Measurements from ENCODE around the gene TMCC3.
"Not testable (repeated sequence)": the region's sequence is repeated elsewhere in the genome, so short reads cannot be mapped to it uniquely, and the experiment has no call there.

Gene TMCC3, protein sequence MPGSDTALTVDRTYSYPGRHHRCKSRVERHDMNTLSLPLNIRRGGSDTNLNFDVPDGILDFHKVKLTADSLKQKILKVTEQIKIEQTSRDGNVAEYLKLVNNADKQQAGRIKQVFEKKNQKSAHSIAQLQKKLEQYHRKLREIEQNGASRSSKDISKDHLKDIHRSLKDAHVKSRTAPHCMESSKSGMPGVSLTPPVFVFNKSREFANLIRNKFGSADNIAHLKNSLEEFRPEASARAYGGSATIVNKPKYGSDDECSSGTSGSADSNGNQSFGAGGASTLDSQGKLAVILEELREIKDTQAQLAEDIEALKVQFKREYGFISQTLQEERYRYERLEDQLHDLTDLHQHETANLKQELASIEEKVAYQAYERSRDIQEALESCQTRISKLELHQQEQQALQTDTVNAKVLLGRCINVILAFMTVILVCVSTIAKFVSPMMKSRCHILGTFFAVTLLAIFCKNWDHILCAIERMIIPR

GRCh38 chr12:94650143-94651056 lies at the start of gene TMCC3:
Gene TMCC3 (minus strand): TSS chr12:94650557. CDS start chr12:94650430, 127 bp downstream.
- DNase-seq: no peak

- no peak for DNase-seq
Observed at GRCh38 chr12:94699801-94700200, 49.4 kb upstream of the TMCC3 start.

DNA sequence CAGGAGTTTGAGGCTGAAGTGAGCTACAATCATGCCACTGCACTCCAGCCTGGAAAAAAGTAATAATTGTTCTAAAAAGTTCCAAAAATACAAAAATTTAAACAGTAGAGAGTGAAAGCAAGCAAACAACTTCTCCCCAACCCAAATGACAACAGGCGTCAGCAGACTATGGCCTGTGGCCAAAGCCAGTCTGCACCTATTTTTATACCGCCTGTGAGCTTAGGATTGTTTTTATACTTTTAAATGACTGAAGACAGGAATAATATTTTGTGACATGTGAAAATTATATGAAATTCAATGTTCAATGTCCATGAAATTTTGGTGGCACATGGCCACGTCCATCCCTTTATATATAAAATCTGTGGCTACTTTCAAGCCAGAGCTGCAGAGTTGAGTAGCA lies 48.2 kb upstream of the TMCC3 start:
- no peak for DNase-seq

DNA sequence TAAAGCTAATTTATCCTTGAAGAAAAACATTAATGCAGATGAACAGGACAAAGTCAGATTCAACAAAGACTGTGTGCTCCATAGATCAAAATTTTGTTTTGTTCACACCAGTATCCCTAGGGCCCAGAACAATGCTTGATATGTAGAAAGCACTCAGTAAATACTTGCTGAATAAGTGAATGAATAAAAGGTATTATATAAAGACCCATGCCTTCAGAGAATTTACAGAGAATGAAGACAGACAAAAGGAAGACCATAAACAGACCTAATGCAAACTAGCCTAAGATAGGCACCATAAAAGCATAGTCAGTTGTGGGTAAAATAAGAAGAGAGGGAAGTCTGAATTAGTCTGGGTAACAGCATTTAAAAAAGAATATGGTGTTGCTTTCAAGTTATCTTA lies 47.3 kb upstream of the TMCC3 start:
- no peak for DNase-seq

GRCh38 chr12:94694732-94695131 lies 44.4 kb upstream of the TMCC3 start:
- no peak for DNase-seq

DNA sequence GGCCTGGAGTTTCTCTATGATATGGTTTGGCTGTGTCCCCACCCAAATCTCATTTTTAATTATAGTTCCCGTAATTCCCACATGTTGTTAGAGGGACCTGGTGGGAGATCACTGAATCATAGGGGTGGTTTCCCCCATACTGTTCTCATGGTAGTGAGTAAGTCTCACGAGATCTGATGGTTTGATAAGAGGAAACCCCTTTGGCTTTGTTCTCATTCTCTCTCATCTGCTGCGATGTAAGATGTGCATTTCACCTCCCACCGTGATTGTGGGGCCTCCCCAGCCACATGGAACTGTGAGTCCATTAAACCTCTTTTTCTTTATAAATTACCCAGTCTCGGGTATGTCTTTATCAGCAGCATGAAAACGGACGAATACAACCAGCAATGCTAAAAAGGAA lies 42.5 kb upstream of the TMCC3 start:
- not testable (repeated sequence) for DNase-seq

DNA sequence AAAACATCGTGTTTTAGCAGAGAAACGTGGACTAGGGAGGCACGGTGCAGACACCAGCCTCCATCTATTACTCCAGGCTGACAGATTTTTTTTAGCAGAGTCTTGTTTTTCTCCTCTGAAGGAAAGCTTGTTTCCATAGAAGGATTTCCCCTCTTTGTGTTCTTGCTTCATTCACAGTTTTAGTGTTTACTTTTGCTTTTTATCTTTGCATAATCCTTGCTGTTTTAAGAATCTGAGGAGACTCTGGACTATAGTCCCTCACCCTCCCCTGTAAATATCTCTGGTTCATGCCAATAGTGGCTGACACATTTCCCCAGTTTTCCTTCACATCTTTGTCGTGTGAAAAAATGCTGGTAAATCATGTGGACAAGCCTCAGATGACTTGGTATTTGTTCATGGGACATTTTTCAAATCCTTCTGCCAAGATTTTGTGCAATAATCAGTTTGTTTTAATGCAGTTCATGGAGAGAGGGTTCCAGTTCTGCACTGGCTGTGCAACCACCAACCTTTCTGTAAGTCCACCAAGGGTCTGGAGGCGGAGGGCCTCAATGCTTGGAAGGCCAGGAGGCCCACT lies 39.9 kb upstream of the TMCC3 start:
- no peak for DNase-seq

- DNase-seq: no peak
Observed at GRCh38 chr12:94689646-94690036, 39.3 kb upstream of the TMCC3 start.

- DNase-seq: peak; percentile 34
Observed at GRCh38 chr12:94689002-94689645, 38.8 kb upstream of the TMCC3 start.

DNA sequence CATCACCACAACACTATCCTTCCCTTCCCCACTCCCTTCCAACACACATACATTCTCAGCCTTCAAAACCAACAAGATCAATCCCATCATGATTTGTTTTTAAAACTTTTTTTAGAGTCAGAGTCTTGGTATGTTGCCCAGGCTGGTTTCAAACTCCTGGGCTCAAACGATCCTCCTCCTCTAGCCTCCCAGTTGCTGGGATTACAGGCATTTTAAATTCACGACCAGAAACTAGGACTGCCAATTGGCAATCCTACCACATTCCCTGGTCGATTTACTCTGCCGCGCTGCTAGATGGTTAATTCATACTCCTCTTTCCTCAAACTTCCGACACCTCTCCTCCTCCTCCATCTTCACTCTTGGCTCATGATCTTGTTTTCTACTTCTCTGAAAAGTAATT lies 37.5 kb upstream of the TMCC3 start:
- DNase-seq: no peak

GRCh38 chr12:94686834-94687628 lies 36.7 kb upstream of the TMCC3 start:
- DNase-seq: no peak

DNA sequence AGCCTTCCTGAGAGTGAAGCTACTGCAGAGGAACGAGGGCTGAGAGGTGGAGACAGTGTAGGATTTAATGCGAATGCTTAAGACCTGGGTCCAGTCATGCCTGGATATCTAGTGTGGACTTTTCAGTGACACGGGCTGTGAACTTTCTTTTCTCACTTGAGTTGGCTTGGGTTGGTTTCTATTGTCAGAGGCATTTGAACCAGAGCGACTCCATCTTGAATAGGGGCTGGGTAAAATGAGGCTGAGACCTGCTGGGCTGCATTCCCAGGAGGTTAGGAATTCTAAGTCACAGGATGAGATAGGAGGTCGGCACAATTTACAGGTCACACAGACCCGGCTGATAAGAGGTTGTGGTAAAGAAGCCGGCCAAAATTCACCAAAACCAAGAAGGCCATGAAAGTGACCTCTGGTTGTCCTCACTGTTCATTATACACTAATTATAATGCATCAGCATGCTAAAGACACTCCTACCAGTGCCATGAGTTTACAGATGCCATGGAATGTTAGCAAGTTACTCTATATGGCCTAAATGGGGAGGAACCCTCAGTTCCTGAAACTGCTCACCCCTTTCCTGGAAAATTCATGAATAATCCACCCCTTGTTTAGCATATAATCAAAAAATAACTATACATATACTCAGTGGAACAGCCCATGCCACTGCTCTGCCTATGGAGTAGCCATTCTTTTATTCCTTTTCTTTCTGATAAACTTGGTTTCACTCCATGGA lies 34.2 kb upstream of the TMCC3 start:
- no peak for DNase-seq

- no peak for DNase-seq
Observed at GRCh38 chr12:94679554-94680195, 29.3 kb upstream of the TMCC3 start.

GRCh38 chr12:94678849-94679248 lies 28.5 kb upstream of the TMCC3 start:
- DNase-seq: no peak

DNA sequence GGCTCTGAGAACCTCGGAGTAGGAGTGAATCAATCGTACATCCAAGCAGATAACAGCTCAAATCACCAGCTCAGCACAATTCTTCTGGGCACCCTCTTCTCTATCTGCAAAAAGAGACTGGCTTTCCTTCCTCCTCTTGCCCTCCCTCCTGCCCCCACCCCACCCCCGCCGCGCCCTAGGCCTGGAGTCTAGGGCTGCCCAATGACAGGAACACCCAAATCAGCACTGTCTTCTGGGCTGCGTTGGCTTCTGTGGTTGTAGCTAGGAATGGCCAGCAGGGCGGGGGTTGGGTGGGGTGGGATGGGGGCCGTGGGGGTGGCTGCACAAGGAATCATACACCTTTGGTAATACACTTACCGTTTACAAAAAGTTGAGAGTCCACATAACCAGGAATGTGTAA lies 28.0 kb upstream of the TMCC3 start:
- DNase-seq: no peak

- DNase-seq: no peak
Observed at GRCh38 chr12:94677778-94678177, 27.4 kb upstream of the TMCC3 start.

- DNase-seq: no peak
Observed at GRCh38 chr12:94676922-94677321, 26.6 kb upstream of the TMCC3 start.

GRCh38 chr12:94676031-94676641 lies 25.8 kb upstream of the TMCC3 start:
- peak; percentile 28 for DNase-seq

DNA sequence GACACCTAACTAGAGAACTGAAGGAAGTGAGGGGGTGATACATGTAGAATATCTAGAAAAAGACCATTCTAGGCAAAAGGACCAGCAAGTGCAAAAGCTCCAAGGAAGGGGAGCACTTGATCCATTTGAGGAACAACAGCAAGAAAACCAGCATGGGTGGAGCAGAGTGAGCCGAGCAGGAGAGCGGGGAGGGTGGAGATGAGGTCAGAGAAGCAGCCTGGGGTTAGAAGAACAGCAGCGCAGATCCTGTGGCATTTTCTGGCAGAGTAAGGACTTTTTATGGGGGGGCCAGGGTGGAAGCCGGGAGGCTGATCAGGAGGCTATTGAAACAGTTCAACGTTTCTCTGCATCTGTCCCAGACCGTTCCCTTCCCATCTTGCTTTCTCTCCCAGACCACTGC lies 24.5 kb upstream of the TMCC3 start:
- DNase-seq: no peak

DNA sequence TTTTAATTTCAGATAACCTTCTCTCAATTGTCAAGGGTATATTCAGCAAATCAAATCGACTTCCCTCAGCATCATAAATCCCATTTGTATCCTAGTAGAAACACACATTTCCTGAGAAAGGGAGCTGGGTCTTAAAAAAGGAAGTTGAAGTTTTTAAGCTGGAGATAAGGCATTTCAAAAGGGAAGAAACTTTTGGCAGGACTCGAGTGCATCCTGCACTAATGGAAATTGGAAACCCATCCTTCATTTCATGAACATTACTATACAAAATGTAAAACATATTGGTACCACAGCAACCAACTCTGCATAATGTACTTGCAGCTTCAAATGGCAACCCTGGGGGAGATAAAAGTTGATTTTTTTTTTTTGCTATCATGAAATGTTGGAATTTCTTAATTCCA lies 23.7 kb upstream of the TMCC3 start:
- DNase-seq: no peak

All from activated CD4-positive, alpha-beta T cell treated with anti-CD3 and anti-CD28 coated beads, Interleukin-2, amount 50 U/mL, for 16 hours (primary cell).